ENCODE results near the gene THEMIS.

DNA sequence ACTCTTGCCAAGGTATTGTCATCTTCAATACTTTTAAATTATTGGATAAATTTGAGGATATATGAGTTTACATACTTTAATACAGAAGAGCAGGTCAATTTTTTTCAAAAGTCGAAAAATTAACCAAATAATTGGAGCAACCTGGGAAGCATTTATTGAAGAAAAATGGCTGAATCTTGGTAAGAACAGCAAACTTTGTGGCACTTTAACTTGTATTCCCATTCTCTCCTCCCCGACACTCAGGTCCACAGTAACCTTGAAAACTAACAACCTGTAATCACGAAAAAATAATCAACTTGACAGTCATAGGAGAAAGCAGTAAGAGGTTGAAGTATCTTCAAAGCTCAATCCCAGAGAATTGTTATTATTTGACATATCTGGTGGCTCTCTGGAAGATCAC lies 55.6 kb downstream of the THEMIS start:
- TF ChIP-seq, protein P1, sequence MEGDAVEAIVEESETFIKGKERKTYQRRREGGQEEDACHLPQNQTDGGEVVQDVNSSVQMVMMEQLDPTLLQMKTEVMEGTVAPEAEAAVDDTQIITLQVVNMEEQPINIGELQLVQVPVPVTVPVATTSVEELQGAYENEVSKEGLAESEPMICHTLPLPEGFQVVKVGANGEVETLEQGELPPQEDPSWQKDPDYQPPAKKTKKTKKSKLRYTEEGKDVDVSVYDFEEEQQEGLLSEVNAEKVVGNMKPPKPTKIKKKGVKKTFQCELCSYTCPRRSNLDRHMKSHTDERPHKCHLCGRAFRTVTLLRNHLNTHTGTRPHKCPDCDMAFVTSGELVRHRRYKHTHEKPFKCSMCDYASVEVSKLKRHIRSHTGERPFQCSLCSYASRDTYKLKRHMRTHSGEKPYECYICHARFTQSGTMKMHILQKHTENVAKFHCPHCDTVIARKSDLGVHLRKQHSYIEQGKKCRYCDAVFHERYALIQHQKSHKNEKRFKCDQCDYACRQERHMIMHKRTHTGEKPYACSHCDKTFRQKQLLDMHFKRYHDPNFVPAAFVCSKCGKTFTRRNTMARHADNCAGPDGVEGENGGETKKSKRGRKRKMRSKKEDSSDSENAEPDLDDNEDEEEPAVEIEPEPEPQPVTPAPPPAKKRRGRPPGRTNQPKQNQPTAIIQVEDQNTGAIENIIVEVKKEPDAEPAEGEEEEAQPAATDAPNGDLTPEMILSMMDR (IDR thresholded peaks at IDR 0.05): no peak
- TF ChIP-seq REST (IDR thresholded peaks at IDR 0.05; ENCODE audit: insufficient read depth in 1 of 2, low read depth in 2 of 2, low read length in 1 of 2) (no peak), TCF7L2 (IDR thresholded peaks at IDR 0.05; ENCODE audit: low read depth, low read length) (no peak)

Measured in Panc1 (cell line).